Measurements from ENCODE around the gene CFAP299. TPM values are rescaled to one million over a fixed set of nuclear protein-coding genes. Genes with fewer than 3 reads are reported as not detected.
"Not testable (repeated sequence)": the region's sequence is repeated elsewhere in the genome, so short reads cannot be mapped to it uniquely, and the experiment has no call there.

The CFAP299 gene
- total and polyA plus RNA-seq, 4 donors: 3.0 to 9.0 (median 4.6) TPM

- not testable (repeated sequence) for DNase-seq (ENCODE audit: low read depth in 4 of 6, low spot score in 6 of 6); H3K4me1 ChIP-seq (ENCODE audit: control insufficient read depth, insufficient read depth, low read length); H3K27me3 ChIP-seq (ENCODE audit: control insufficient read depth, insufficient read depth, low read length); H3K9me3 ChIP-seq (ENCODE audit: control insufficient read depth, insufficient read depth, low read length); H3K4me3 ChIP-seq (ENCODE audit: low read depth, low read length); H3K27ac ChIP-seq (ENCODE audit: low read depth, low read length); H3K36me3 ChIP-seq (ENCODE audit: control insufficient read depth, insufficient read depth, low read length)
- WGBS (ENCODE audit: insufficient coverage): no CpG with 5 or more reads among the region's 1 CpG
Measured at GRCh38 chr4:80793660-80794059, 458.1 kb downstream of the CFAP299 start.

DNA sequence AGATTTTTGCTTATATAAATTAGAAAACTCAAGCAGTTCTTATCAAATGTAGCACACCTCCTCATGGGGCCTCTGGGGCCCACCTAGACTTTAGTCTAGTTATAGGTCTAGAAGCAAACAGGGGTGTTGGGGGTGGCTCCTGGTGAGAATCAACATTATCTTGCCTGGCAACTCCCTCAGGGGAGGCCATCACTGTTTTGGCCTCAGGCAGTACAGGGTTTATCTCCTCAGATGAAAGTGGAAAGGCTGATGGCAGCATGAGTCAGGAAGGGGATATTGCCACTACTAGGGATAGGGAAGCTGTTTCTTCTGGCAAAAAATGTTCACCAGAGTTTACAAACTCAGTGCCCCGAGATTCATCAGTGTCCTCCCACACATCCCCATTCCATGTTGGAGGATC, 462.6 kb downstream of the CFAP299 start:
- WGBS (ENCODE audit: insufficient coverage): 100% methylated on average over 1 of the region's 1 CpG

DNA sequence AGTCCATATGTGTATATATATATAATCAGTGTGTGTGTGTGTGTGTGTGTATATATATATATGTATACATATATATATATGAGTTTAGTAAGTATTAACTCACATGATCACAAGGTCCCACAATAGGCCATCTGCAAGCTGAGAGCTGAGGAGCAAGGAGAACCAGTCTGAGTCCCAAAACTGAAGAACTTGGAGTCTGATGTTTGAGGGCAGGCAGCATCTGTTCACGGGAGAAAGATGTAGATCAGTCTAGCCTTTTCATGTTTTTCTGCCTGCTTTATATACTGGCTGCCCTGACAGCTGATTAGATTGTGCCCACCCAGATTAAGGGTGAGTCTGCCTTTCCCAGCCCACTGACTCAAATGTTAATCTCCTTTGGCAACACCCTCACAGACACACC, 465.2 kb downstream of the CFAP299 start:
- 83% methylated on average over 1 of the region's 1 CpG for WGBS (ENCODE audit: insufficient coverage)
- H3K27me3 ChIP-seq (ENCODE audit: control insufficient read depth, insufficient read depth, low read length); H3K4me3 ChIP-seq (ENCODE audit: low read depth, low read length): not testable (repeated sequence)

More for the DNA sequence above, 462.6 kb downstream of the CFAP299 start:
- H3K27ac ChIP-seq (ENCODE audit: low read depth, low read length): no peak overlapping the region
- no peak for DNase-seq (ENCODE audit: low read depth in 4 of 6, low spot score in 6 of 6)
- H3K4me3 ChIP-seq (ENCODE audit: low read depth, low read length): no peak overlapping the region
- H3K27me3 ChIP-seq (ENCODE audit: control insufficient read depth, insufficient read depth, low read length): no peaks in the 10 kb centered on the region
- no peaks in the 10 kb centered on the region for H3K9me3 ChIP-seq (ENCODE audit: control insufficient read depth, insufficient read depth, low read length)
- no peaks in the 10 kb centered on the region for H3K36me3 ChIP-seq (ENCODE audit: control insufficient read depth, insufficient read depth, low read length)
- no peaks in the 10 kb centered on the region for H3K4me1 ChIP-seq (ENCODE audit: control insufficient read depth, insufficient read depth, low read length)

DNA sequence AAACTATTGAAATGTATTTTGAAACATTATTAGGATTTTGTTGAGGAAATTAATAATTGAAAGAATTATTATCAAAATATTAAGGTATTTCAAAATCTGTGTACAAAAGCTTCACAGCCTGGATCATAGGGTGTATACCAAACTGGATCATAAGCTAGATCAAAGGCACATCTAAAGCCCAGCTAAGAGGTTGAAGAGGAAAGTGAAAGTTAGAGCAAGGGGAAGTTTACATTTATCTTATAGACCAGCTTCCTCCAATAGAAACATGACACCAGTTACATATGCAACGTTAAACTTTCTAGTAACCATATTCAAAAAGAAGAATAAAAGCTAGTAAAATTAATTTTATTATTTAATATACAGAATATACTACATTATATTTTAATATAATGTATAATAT, 467.8 kb downstream of the CFAP299 start:
- Histone ChIP-seq H3K27ac (ENCODE audit: low read depth, low read length) (no peak overlapping the region), H3K27me3 (ENCODE audit: control insufficient read depth, insufficient read depth, low read length) (no peaks in the 10 kb centered on the region), H3K4me3 (ENCODE audit: low read depth, low read length) (no peak overlapping the region), H3K4me1 (ENCODE audit: control insufficient read depth, insufficient read depth, low read length) (no peaks in the 10 kb centered on the region), H3K36me3 (ENCODE audit: control insufficient read depth, insufficient read depth, low read length) (no peaks in the 10 kb centered on the region), H3K9me3 (ENCODE audit: control insufficient read depth, insufficient read depth, low read length) (no peaks in the 10 kb centered on the region)
- WGBS (ENCODE audit: insufficient coverage): no CpG with 5 or more reads among the region's 1 CpG
- DNase-seq (ENCODE audit: low read depth in 4 of 6, low spot score in 6 of 6): no peak

More for the DNA sequence above, 465.2 kb downstream of the CFAP299 start:
- not testable (repeated sequence) for H3K9me3 ChIP-seq (ENCODE audit: control insufficient read depth, insufficient read depth, low read length); H3K4me1 ChIP-seq (ENCODE audit: control insufficient read depth, insufficient read depth, low read length); H3K36me3 ChIP-seq (ENCODE audit: control insufficient read depth, insufficient read depth, low read length); DNase-seq (ENCODE audit: low read depth in 4 of 6, low spot score in 6 of 6); H3K27ac ChIP-seq (ENCODE audit: low read depth, low read length)

DNA sequence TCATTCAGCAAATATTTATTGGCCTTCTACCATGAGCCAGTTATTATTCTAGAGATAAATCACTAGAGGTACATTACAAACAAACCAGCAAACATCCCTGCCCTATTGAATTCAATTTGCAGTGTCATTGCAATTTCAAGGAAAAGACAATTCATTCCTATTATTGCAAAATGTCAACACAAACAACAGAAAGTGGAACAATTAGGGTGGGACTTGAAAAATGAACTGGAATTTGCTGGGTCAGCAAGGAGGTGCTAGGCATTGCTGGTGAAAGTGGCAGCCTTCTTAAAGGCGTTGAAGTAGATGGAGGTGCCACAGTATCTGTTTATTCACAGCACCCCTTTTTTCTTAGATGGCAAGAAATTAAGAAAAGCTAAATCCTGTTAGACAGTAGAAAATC, 470.9 kb downstream of the CFAP299 start:
- no peaks in the 10 kb centered on the region for H3K27me3 ChIP-seq (ENCODE audit: control insufficient read depth, insufficient read depth, low read length)
- H3K4me1 ChIP-seq (ENCODE audit: control insufficient read depth, insufficient read depth, low read length): no peaks in the 10 kb centered on the region
- no CpG with 5 or more reads among the region's 1 CpG for WGBS (ENCODE audit: insufficient coverage)
- DNase-seq (ENCODE audit: low read depth in 4 of 6, low spot score in 6 of 6): no peak
- no peaks in the 10 kb centered on the region for H3K36me3 ChIP-seq (ENCODE audit: control insufficient read depth, insufficient read depth, low read length)
- H3K27ac ChIP-seq (ENCODE audit: low read depth, low read length): no peak overlapping the region
- H3K9me3 ChIP-seq (ENCODE audit: control insufficient read depth, insufficient read depth, low read length): no peaks in the 10 kb centered on the region
- H3K4me3 ChIP-seq (ENCODE audit: low read depth, low read length): no peak overlapping the region

- Histone ChIP-seq H3K36me3 (ENCODE audit: control insufficient read depth, insufficient read depth, low read length) (no peaks in the 10 kb centered on the region), H3K4me3 (ENCODE audit: low read depth, low read length) (no peak overlapping the region), H3K27me3 (ENCODE audit: control insufficient read depth, insufficient read depth, low read length) (no peaks in the 10 kb centered on the region), H3K9me3 (ENCODE audit: control insufficient read depth, insufficient read depth, low read length) (no peaks in the 10 kb centered on the region), H3K4me1 (ENCODE audit: control insufficient read depth, insufficient read depth, low read length) (no peaks in the 10 kb centered on the region), H3K27ac (ENCODE audit: low read depth, low read length) (no peak overlapping the region)
- DNase-seq (ENCODE audit: low read depth in 4 of 6, low spot score in 6 of 6): no peak
- WGBS (ENCODE audit: insufficient coverage): 80% methylated on average over 2 of the region's 2 CpGs
Measured at GRCh38 chr4:80809039-80809729, 473.7 kb downstream of the CFAP299 start.

- DNase-seq (ENCODE audit: low read depth in 4 of 6, low spot score in 6 of 6): no peak
- Histone ChIP-seq H3K9me3 (ENCODE audit: control insufficient read depth, insufficient read depth, low read length) (no peaks in the 10 kb centered on the region), H3K36me3 (ENCODE audit: control insufficient read depth, insufficient read depth, low read length) (no peaks in the 10 kb centered on the region), H3K27ac (ENCODE audit: low read depth, low read length) (no peak overlapping the region), H3K4me1 (ENCODE audit: control insufficient read depth, insufficient read depth, low read length) (no peaks in the 10 kb centered on the region), H3K27me3 (ENCODE audit: control insufficient read depth, insufficient read depth, low read length) (no peaks in the 10 kb centered on the region), H3K4me3 (ENCODE audit: low read depth, low read length) (no peak overlapping the region)
- 71% methylated on average over 2 of the region's 3 CpGs for WGBS (ENCODE audit: insufficient coverage)
Measured at GRCh38 chr4:80811406-80811805, 475.9 kb downstream of the CFAP299 start.

DNA sequence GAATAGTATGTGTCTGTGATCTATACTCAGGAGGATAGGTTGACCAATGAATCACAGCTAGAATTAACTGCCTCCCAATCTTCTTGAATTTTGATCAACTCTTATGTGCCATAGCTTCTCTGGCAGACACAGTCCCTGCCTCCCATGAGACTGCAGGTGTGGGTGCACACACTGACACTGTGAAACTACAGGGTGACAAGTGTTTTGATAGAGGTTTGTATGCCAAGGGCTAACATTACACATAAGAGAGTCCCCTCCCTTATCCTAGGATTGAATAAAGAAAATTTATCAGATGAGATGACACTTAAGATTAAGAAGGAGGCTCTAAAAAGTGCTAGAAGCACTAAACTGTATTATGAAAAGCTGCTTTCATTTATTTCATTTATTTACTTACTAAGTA, 476.6 kb downstream of the CFAP299 start:
- Histone ChIP-seq H3K27me3 (ENCODE audit: control insufficient read depth, insufficient read depth, low read length) (no peaks in the 10 kb centered on the region), H3K36me3 (ENCODE audit: control insufficient read depth, insufficient read depth, low read length) (no peaks in the 10 kb centered on the region), H3K27ac (ENCODE audit: low read depth, low read length) (no peak overlapping the region), H3K4me3 (ENCODE audit: low read depth, low read length) (no peak overlapping the region), H3K9me3 (ENCODE audit: control insufficient read depth, insufficient read depth, low read length) (no peaks in the 10 kb centered on the region), H3K4me1 (ENCODE audit: control insufficient read depth, insufficient read depth, low read length) (no peaks in the 10 kb centered on the region)
- no peak for DNase-seq (ENCODE audit: low read depth in 4 of 6, low spot score in 6 of 6)

- no peaks in the 10 kb centered on the region for H3K4me1 ChIP-seq (ENCODE audit: control insufficient read depth, insufficient read depth, low read length)
- no peaks in the 10 kb centered on the region for H3K9me3 ChIP-seq (ENCODE audit: control insufficient read depth, insufficient read depth, low read length)
- DNase-seq (ENCODE audit: low read depth in 4 of 6, low spot score in 6 of 6): peak in 1 of 6 donors; percentile 32
- H3K27ac ChIP-seq (ENCODE audit: low read depth, low read length): no peak overlapping the region
- H3K36me3 ChIP-seq (ENCODE audit: control insufficient read depth, insufficient read depth, low read length): no peaks in the 10 kb centered on the region
- H3K4me3 ChIP-seq (ENCODE audit: low read depth, low read length): no peak overlapping the region
- no CpG with 5 or more reads among the region's 5 CpGs for WGBS (ENCODE audit: insufficient coverage)
- no peaks in the 10 kb centered on the region for H3K27me3 ChIP-seq (ENCODE audit: control insufficient read depth, insufficient read depth, low read length)
Measured at GRCh38 chr4:80814266-80814665, 478.7 kb downstream of the CFAP299 start.
